ENCODE results near the gene ZNF865. TPM values are rescaled to one million over a fixed set of nuclear protein-coding genes. Genes with fewer than 3 reads are reported as not detected.

Gene ZNF865
- total and polyA plus RNA-seq, 2 of the 8 experiments (the other 6 are each of a cell fraction or from before 2014, with no cell fraction given): 3.5 to 13.6 TPM

- no peak overlapping the region for H2BK20ac ChIP-seq (ENCODE audit: low read length)
- peak overlapping the region; percentile 90 to 99 for H3K4me2 ChIP-seq (ENCODE audit: insufficient read depth in 1 of 2, low read depth in 2 of 2, low read length in 2 of 2)
- H3K4me1 ChIP-seq (replicated peaks in 1 of 4; ENCODE audit: control insufficient read depth in 3 of 4, insufficient read depth in 4 of 4, low read length in 3 of 4): peaks cover 0 to 22% (median 12%) of the 10 kb centered on the region in 4 experiments; a peak in 6 of 7 replicates
- H4K8ac ChIP-seq (ENCODE audit: extremely low read depth, insufficient read depth, low read length): peak overlapping the region; percentile 59
- H2AK5ac ChIP-seq (ENCODE audit: low read depth, low read length): no peak overlapping the region
- peak overlapping the region; percentile 91 for H3K4ac ChIP-seq (replicated peaks; ENCODE audit: insufficient read length, low read depth, low read length)
- H3K79me1 ChIP-seq (ENCODE audit: low read depth, low read length): peaks cover 11% of the 10 kb centered on the region
- peak overlapping the region; percentile 74 to 98 (median 88) for H3K4me3 ChIP-seq (ENCODE audit: extremely low read depth in 1 of 4, insufficient read depth in 2 of 4, low read depth in 3 of 4, low read length in 4 of 4)
- H3K56ac ChIP-seq (replicated peaks; ENCODE audit: insufficient read length, low read depth, low read length): peak overlapping the region; percentile 90
- POLR2A ChIA-PET (ENCODE audit: partially characterized antibody): interaction anchor here (0.6 to 9.2 kb wide), 5 partner anchors 9 to 1195 kb away, joined by 3 to 96 read pairs (median 3); partner anchors contain the start of gene LENG8
- no peak overlapping the region for H3K23ac ChIP-seq (ENCODE audit: insufficient read length)
- H3K9ac ChIP-seq (replicated peaks in 1 of 4; ENCODE audit: extremely low read depth in 1 of 4, low read depth in 3 of 4, low read length in 3 of 4): peak overlapping the region; percentile 52 to 88 (median 75)
- H3K79me2 ChIP-seq (ENCODE audit: control insufficient read depth in 1 of 2, insufficient read depth in 2 of 2, low read length in 2 of 2): peaks cover 4 to 21% of the 10 kb centered on the region in 2 experiments; a peak in 3 of 4 replicates
- CTCF ChIA-PET (ENCODE audit: partially characterized antibody): interaction anchor here (4.0 to 6.9 kb wide), 3 partner anchors 7 to 13 kb away, joined by 18 to 56 read pairs (median 30); no protein-coding TSS in a partner anchor
- H2BK5ac ChIP-seq (ENCODE audit: low read depth, low read length): 0 out of 2 replicates have a peak overlapping the region, but pooled peaks have one; percentile 35
- H3K27me3 ChIP-seq (replicated peaks in 1 of 4; ENCODE audit: control insufficient read depth in 3 of 4, extremely low read depth in 1 of 4, insufficient read depth in 3 of 4, low read length in 3 of 4): no peaks in the 10 kb centered on the region
- no peak overlapping the region for H3K14ac ChIP-seq (ENCODE audit: insufficient read length)
- H2BK15ac ChIP-seq (ENCODE audit: low read length): no peak overlapping the region
- peak overlapping the region; percentile 48; the same call in 1 of the 2 replicates for H3K18ac ChIP-seq (ENCODE audit: extremely low read depth, low read length)
- peaks cover 36% of the 10 kb centered on the region for H3K23me2 ChIP-seq (ENCODE audit: low read depth, low read length)
- DNase-seq (ENCODE audit: low read depth in 1 of 2, low spot score in 2 of 2) (no peak), FAIRE-seq (no peak)
- no peaks in the 10 kb centered on the region; a peak in 1 of 4 replicates for H3K9me3 ChIP-seq (ENCODE audit: insufficient read depth in 2 of 2, low read depth in 1 of 2, low read length in 1 of 2)
- H4K91ac ChIP-seq (replicated peaks; ENCODE audit: insufficient read length, low read length): no peak overlapping the region
- H2BK12ac ChIP-seq (ENCODE audit: low read depth, low read length): no peak overlapping the region
- H2AFZ ChIP-seq (ENCODE audit: low read length): no peak overlapping the region
- H4K5ac ChIP-seq (ENCODE audit: insufficient read length, low read depth, low read length): no peak overlapping the region
- H3K36me3 ChIP-seq (ENCODE audit: control insufficient read depth in 2 of 4, insufficient read depth in 4 of 4, low read length in 3 of 4): peaks cover 7 to 13% (median 10%) of the 10 kb centered on the region in 4 experiments
- 58% methylated on average over 11 of the region's 12 CpGs; no CpG with 5 or more reads in 1 of the 2 experiments for WGBS, 2 experiments (ENCODE audit: extremely low coverage in 1 of 2, insufficient coverage in 1 of 2, insufficient read length in 1 of 2, insufficient replicate concordance in 2 of 2, low coverage in 1 of 2, low lambda C conversion rate in 2 of 2, missing lambda C conversion rate in 1 of 2)
- H3K27ac ChIP-seq (ENCODE audit: low read depth, low read length): peak overlapping the region; percentile 48
- H2BK120ac ChIP-seq (replicated peaks; ENCODE audit: low read depth, low read length): no peak overlapping the region
- peaks cover 0 to 5% of the 10 kb centered on the region in 2 experiments for H4K20me1 ChIP-seq (replicated peaks in 1 of 2; ENCODE audit: control insufficient read depth in 1 of 2, insufficient read depth in 2 of 2, low read length in 2 of 2)
- no peak for TF ChIP-seq HDAC2 (IDR thresholded peaks at IDR 0.05; ENCODE audit: borderline replicate concordance in 1 of 2, low read depth in 2 of 2, low read length in 2 of 2)
- TF ChIP-seq GABPA (IDR thresholded peaks at IDR 0.05; ENCODE audit: borderline replicate concordance, insufficient read depth, low read length): no peak
- no peak for TF ChIP-seq SIN3A (conservative IDR thresholded peaks at IDR 0.05 in 1 of 2, IDR thresholded peaks at IDR 0.05 in 1 of 2; ENCODE audit: low read depth in 1 of 2, low read length in 2 of 2)
- TF ChIP-seq KDM1A (IDR thresholded peaks at IDR 0.05; ENCODE audit: borderline replicate concordance, low read length): no peak
- TF ChIP-seq EP300 (IDR thresholded peaks at IDR 0.05; ENCODE audit: borderline replicate concordance in 1 of 2, low read depth in 2 of 2, low read length in 2 of 2): no peak
- TF ChIP-seq SUZ12 (IDR thresholded peaks at IDR 0.05; ENCODE audit: low read length): no peak
- no peak for TF ChIP-seq EZH2 (IDR thresholded peaks at IDR 0.05; ENCODE audit: low read depth, low read length, severe bottlenecking)
- no peak for TF ChIP-seq BRCA1 (IDR thresholded peaks at IDR 0.05; ENCODE audit: low read depth, low read length)
- TF ChIP-seq RBBP5 (IDR thresholded peaks at IDR 0.05; ENCODE audit: borderline replicate concordance, low read depth, low read length): no peak
- no peak for TF ChIP-seq RXRA (IDR thresholded peaks at IDR 0.05; ENCODE audit: insufficient read depth, low read depth, low read length)
- TF ChIP-seq SP2 (IDR thresholded peaks at IDR 0.05; ENCODE audit: low read length): no peak
Observed at GRCh38 chr19:55644191-55644833, 38.9 kb downstream of the ZNF865 start.

Measured in H1 (cell line).